Testis (tissue), 2 donors: ENCODE results near the gene HOXA6.

Experiments
- CTCF ChIP-seq, 3 experiments: fragments of 450-650 bp in 2 of 3; fragments of 200-600 bp in 1 of 3; sonication (generic) in 1 of 3; IDR thresholded peaks; one replicate each; pipeline ENCODE4 v1.5.1; 2016 to 2019; ENCODE audit warnings: antibody characterized with exemption in 3 of 3, mild to moderate bottlenecking in 2 of 3, moderate library complexity in 1 of 3
- POLR2A ChIP-seq: fragments of 450-650 bp; IDR thresholded peaks from one replicate; pipeline ENCODE4 v1.6.1; 2017; ENCODE audit warnings: antibody characterized with exemption, mild to moderate bottlenecking, moderate library complexity

GRCh38 chr7:27169658-27170425 is 22.3 kb upstream of the HOXA6 start:
- TF ChIP-seq CTCF (IDR thresholded peaks at IDR 0.05): no peak
- TF ChIP-seq POLR2A: no peak
